HepG2 (cell line): ENCODE results near the gene EED. TPM values are rescaled to one million over a fixed set of nuclear protein-coding genes. Genes with fewer than 3 reads are reported as not detected.
A peak's percentile ranks its signal among the peaks of the same experiment; 100 is the strongest.

Experiments used
- ATAC-seq: fragments of 200-7000 bp; cut with Tn5 transposase; 3 replicates; pipeline ENCODE4 v1.9.1; 2020; ENCODE audit warnings: mild to moderate bottlenecking, moderate library complexity
- BruUV-seq: library from RNA; stranded (reverse); fragments of 400-500 nt; replicated peaks from 2 replicates; lab custom pipeline; 2021; lab: Mats Ljungman, UMichigan
- CTCF ChIA-PET: fragments of 300-600 bp; formaldehyde crosslinking; extraction: SDS; loops from one replicate; lab custom pipeline; 2021; ENCODE audit warnings: low total read pairs, inconsistent platforms, low intra/inter-chr PET ratio; lab: Yijun Ruan, JAX
- POLR2A ChIA-PET: fragments of 350-600 bp; sonication (Branson Sonifier 250); formaldehyde crosslinking; loops from one replicate; lab custom pipeline; 2020; ENCODE audit warnings: antibody characterized with exemption, inconsistent platforms; lab: Yijun Ruan, JAX
- DNase-seq: peaks from one replicate; pipeline ENCODE4 v3.0.0-alpha.2; 2015; ENCODE audit warnings: low spot score
- FAIRE-seq: peaks from 3 replicates; lab custom pipeline; 2011; peaks lifted over from hg19 to GRCh38; lab: Jason Lieb, UNC
- H2AFZ ChIP-seq: one replicate; pipeline ENCODE4 v1.6.1; 2011; ENCODE audit warnings: low read length, inconsistent platforms
- H3K27ac ChIP-seq: fragments of 300-600 bp; 3 replicates; pipeline ENCODE4 v1.8.0; 2011; ENCODE audit warnings: mixed run types, mild to moderate bottlenecking, mixed read lengths, low read length, inconsistent platforms; ENCODE audit not compliant: insufficient read depth; ENCODE audit errors: extremely low read length
- H3K27me3 ChIP-seq, 2 experiments: fragments of 200-600 bp in 1 of 2; 2 replicates in 1 of 2; 3 replicates in 1 of 2; pipeline versions ENCODE4 v1.6.0 to v1.8.0; 2011; ENCODE audit warnings: low read length in 2 of 2, mild to moderate bottlenecking in 2 of 2, moderate library complexity in 2 of 2, inconsistent platforms in 1 of 2; ENCODE audit not compliant: insufficient read depth in 2 of 2, control insufficient read depth in 1 of 2
- H3K36me3 ChIP-seq, 2 experiments: fragments of 200-600 bp in 1 of 2; replicated peaks in 1 of 2; 2 replicates in 1 of 2; 3 replicates in 1 of 2; pipeline versions ENCODE4 v1.5.1 to v1.8.0; 2011; ENCODE audit warnings: low read length in 2 of 2, inconsistent platforms in 1 of 2; ENCODE audit not compliant: insufficient read depth in 2 of 2, control insufficient read depth in 1 of 2
- H3K4me1 ChIP-seq: 2 replicates; pipeline ENCODE4 v1.5.1; 2012; ENCODE audit warnings: low read length, inconsistent platforms; ENCODE audit not compliant: insufficient read depth
- H3K4me2 ChIP-seq: 2 replicates; pipeline ENCODE4 v1.6.0; 2011; ENCODE audit warnings: low read depth, low read length, inconsistent platforms
- H3K4me3 ChIP-seq, 3 experiments: fragments of 200-600 bp in 1 of 3; sonication (generic), shearing (Covaris generic) in 1 of 3; replicated peaks in 1 of 3; 2 replicates each; pipeline ENCODE4 v1.5.1; 2011 to 2016; ENCODE audit warnings: low read length in 3 of 3, inconsistent platforms in 2 of 3, low read depth in 2 of 3, mild to moderate bottlenecking in 2 of 3, control low read depth in 1 of 3, mixed read lengths in 1 of 3; ENCODE audit not compliant: insufficient read depth in 1 of 3
- H3K79me2 ChIP-seq: one replicate; pipeline ENCODE4 v1.6.1; 2011; ENCODE audit warnings: low read length, inconsistent platforms; ENCODE audit not compliant: insufficient read depth
- H3K9ac ChIP-seq: 2 replicates; pipeline ENCODE4 v1.6.0; 2011; ENCODE audit warnings: mild to moderate bottlenecking, low read depth, low read length, inconsistent platforms; ENCODE audit not compliant: insufficient read depth
- H3K9me3 ChIP-seq: 2 replicates; pipeline ENCODE4 v1.5.1; 2012; ENCODE audit warnings: mild to moderate bottlenecking, low read length
- H4K20me1 ChIP-seq: 2 replicates; pipeline ENCODE4 v1.6.0; 2011; ENCODE audit warnings: inconsistent platforms, mild to moderate bottlenecking, low read length, moderate library complexity; ENCODE audit not compliant: insufficient read depth
- HNRNPK ChIP-seq: fragments of 200-400 bp; formaldehyde crosslinking; IDR thresholded peaks from 2 replicates; pipeline ENCODE4 v1.6.1; 2018; ENCODE audit warnings: low read length, low read depth, moderate library complexity, mild to moderate bottlenecking; ENCODE audit not compliant: poor library complexity, severe bottlenecking
- HOXA7 ChIP-seq: sonication (generic); formaldehyde crosslinking; IDR thresholded peaks from 2 replicates; pipeline ENCODE4 v1.8.1; 2022; ENCODE audit warnings: mild to moderate bottlenecking, missing genetic modification reagents, moderate library complexity
- JUND ChIP-seq: sonication (generic); formaldehyde crosslinking; IDR thresholded peaks from 2 replicates; pipeline ENCODE4 v1.8.0; 2022; ENCODE audit warnings: mild to moderate bottlenecking, missing genetic modification reagents
- MIER2 ChIP-seq: IDR thresholded peaks from 2 replicates; pipeline ENCODE4 v1.6.1; 2016; ENCODE audit warnings: missing biosample characterization, missing genetic modification reagents
- PRMT3 ChIP-seq: sonication (generic); formaldehyde crosslinking; IDR thresholded peaks from 2 replicates; pipeline ENCODE4 v1.8.1; 2022; ENCODE audit warnings: low read depth, mild to moderate bottlenecking, moderate library complexity, missing genetic modification reagents, borderline replicate concordance
- SMAD9 ChIP-seq: sonication (generic); formaldehyde crosslinking; IDR thresholded peaks from 2 replicates; pipeline ENCODE4 v1.5.1; 2020; ENCODE audit warnings: mild to moderate bottlenecking, missing genetic modification reagents
- TEAD2 ChIP-seq: sonication (generic); formaldehyde crosslinking; IDR thresholded peaks from 2 replicates; pipeline ENCODE4 v1.9.0; 2021; ENCODE audit warnings: missing genetic modification reagents
- ZNF124 ChIP-seq: sonication (generic); formaldehyde crosslinking; IDR thresholded peaks from 2 replicates; pipeline ENCODE4 v1.4.0; 2020; ENCODE audit warnings: missing genetic modification reagents
- ZNF430 ChIP-seq: sonication (generic); formaldehyde crosslinking; IDR thresholded peaks from 2 replicates; pipeline ENCODE4 v1.9.0; 2021; ENCODE audit warnings: mild to moderate bottlenecking, missing genetic modification reagents
- ZNF879 ChIP-seq: sonication (generic); formaldehyde crosslinking; IDR thresholded peaks from 2 replicates; pipeline ENCODE4 v1.8.1; 2023; ENCODE audit warnings: missing genetic modification reagents
- ZSCAN9 ChIP-seq: IDR thresholded peaks from 2 replicates; pipeline ENCODE4 v1.6.1; 2016; ENCODE audit warnings: borderline replicate concordance
- WGBS: methylation state at CpG from one replicate; pipeline ENCODE4 v1.1.6; 2017; ENCODE audit warnings: low lambda C conversion rate; 5-methylcytosine and 5-hydroxymethylcytosine counted together
- in situ Hi-C: cut with HindIII; loops from 2 replicates; pipeline ENCODE4 v1.10.0; 2017; ENCODE audit warnings: low pct_unique_long_range_greater_than_20kb; ENCODE audit not compliant: extremely low pct_ligation_motif_present
- intact Hi-C: fragments of 100-400 bp; cut with micrococcal nuclease; formaldehyde crosslinking; loops from one replicate; pipeline ENCODE4 v1.10.0; 2022; ENCODE audit not compliant: unreplicated experiment
- polyA plus RNA-seq, 8 experiments: library from polyadenylated mRNA; depleted of rRNA in 3 of 8; stranded (reverse) in 7 of 8; unstranded in 1 of 8; fragments of >200 nt; fragmentation: Illumina TruSeq in 4 of 8; extraction: Trizol in 4 of 8; gene quantifications; 2 replicates each; pipeline versions ENCODE4 v1.2.1 to v1.2.3, GENCODE V29; 2011 to 2016; ENCODE audit warnings: low read depth in 4 of 8, missing spikeins in 1 of 8, mixed read lengths in 1 of 8; ENCODE audit not compliant: insufficient read depth in 1 of 8
- total RNA-seq, 5 experiments: library from RNA; depleted of rRNA; stranded (reverse); fragments of >200 nt; fragmentation: Illumina TruSeq; extraction: Trizol; gene quantifications; 2 replicates each; pipeline ENCODE4 v1.2.3, GENCODE V29; 2016; ENCODE audit warnings: low read depth in 1 of 5
- TF ChIP-seq, protein P1 (sequence below): sonication (generic); formaldehyde crosslinking; IDR thresholded peaks from 2 replicates; pipeline ENCODE4 v1.8.0; 2022; ENCODE audit warnings: missing genetic modification reagents, low read depth, mild to moderate bottlenecking, borderline replicate concordance
- TF ChIP-seq, protein P2 (sequence below): sonication (generic); formaldehyde crosslinking; IDR thresholded peaks from 2 replicates; pipeline ENCODE4 v1.8.1; 2023; ENCODE audit warnings: missing genetic modification reagents, inconsistent platforms, borderline replicate concordance
- TF ChIP-seq, protein P3 (sequence below): sonication (generic); formaldehyde crosslinking; IDR thresholded peaks from 2 replicates; pipeline ENCODE4 v1.4.0; 2020; ENCODE audit warnings: missing genetic modification reagents, borderline replicate concordance
- TF ChIP-seq, protein P4 (sequence below): sonication (generic); formaldehyde crosslinking; IDR thresholded peaks from 2 replicates; pipeline ENCODE4 v1.8.0; 2022; ENCODE audit warnings: mild to moderate bottlenecking, missing genetic modification reagents, moderate library complexity

The EED gene
- total and polyA plus RNA-seq, 2 of the 13 experiments (the other 11 are each of a cell fraction or from before 2014, with no cell fraction given): 11.0 to 28.4 TPM

DNA sequence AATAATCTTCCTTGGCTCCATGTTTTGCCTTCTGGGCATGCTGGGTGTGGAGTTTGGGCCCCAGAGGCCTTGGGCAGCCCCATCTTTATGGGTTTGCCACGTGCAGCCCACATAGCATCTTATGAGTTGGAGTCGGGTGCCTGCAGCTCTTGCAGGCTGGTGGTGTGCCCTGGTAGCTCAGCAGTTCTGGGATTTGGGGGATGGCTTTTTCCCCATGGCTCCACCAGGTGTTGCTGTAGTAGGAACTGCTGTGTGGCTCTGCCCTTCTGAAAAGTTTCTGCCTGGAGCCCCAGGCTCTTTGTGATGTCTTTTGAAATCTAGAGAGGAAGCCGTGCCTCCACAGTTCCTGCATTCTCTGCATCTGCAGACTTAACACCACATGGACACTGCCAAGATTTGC is 16.8 kb downstream of the EED start:
- no peak for FAIRE-seq
- peaks cover 6 to 36% of the 10 kb centered on the region in 2 experiments for H3K36me3 ChIP-seq
- POLR2A ChIA-PET: interaction anchor here (1.5 kb wide), 1 partner anchor 16 kb away, joined by 3 read pairs; the partner anchor contains the start of gene EED

DNA sequence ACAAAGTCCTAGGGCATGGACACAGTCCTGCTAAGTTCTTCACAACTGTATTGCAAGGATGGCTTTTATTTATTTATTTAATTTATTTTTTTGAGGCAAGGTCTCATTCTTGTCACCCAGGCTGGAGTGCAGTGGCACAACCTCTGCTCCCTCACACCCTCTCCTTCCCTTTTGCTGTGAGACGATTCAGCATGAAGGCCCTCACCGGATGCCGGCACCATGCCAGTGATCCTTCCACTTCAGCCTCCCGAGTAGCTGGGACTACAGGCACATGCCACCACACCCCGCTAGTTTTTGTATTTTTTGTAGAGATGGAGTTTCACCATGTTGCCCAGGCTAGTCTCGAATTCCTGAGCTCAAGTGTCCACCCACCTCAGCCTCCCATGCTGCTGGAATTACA is 17.8 kb downstream of the EED start:
- Histone ChIP-seq H3K9ac (no peak overlapping the region), H3K9me3 (no peaks in the 10 kb centered on the region), H3K27me3 (no peaks in the 10 kb centered on the region; a peak in 1 of 5 replicates), H3K36me3 (peaks cover 3 to 28% of the 10 kb centered on the region in 2 experiments), H4K20me1 (no peaks in the 10 kb centered on the region), H3K27ac (no peak overlapping the region), H2AFZ (no peak overlapping the region), H3K4me1 (no peaks in the 10 kb centered on the region), H3K79me2 (no peaks in the 10 kb centered on the region), H3K4me3 (no peak overlapping the region), H3K4me2 (no peak overlapping the region)
- ChIA-PET CTCF (no interaction called here), POLR2A (interaction anchor here (1.5 kb wide), 1 partner anchor 17 kb away, joined by 3 read pairs; the partner anchor contains the start of gene EED)
- ATAC-seq (no peak), DNase-seq (no peak), FAIRE-seq (no peak)
- no TSS peak for BruUV-seq
- 92% methylated on average over 6 of the region's 6 CpGs for WGBS
- in situ Hi-C loops (loop anchor here (25.0 kb wide), 1 partner anchor 625 kb away; the partner anchor contains the start of genes DLG2, TMEM126A and TMEM126B), intact Hi-C loops (no loop called here)
- no peak for TF ChIP-seq MIER2 (CRISPR knock-in tag)
- TF ChIP-seq PRMT3 (CRISPR knock-in tag): no peak
- TF ChIP-seq, protein P1, sequence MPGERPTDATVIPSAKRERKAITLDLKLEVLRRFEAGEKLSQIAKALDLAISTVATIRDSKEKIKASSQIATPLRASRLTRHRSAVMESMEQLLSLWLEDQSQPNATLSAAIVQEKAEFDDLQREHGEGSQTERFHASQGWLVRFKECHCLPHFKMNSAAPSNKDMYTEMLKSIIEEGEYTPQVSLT (CRISPR knock-in tag): no peak
- TF ChIP-seq HNRNPK: no peak
- TF ChIP-seq, protein P2, sequence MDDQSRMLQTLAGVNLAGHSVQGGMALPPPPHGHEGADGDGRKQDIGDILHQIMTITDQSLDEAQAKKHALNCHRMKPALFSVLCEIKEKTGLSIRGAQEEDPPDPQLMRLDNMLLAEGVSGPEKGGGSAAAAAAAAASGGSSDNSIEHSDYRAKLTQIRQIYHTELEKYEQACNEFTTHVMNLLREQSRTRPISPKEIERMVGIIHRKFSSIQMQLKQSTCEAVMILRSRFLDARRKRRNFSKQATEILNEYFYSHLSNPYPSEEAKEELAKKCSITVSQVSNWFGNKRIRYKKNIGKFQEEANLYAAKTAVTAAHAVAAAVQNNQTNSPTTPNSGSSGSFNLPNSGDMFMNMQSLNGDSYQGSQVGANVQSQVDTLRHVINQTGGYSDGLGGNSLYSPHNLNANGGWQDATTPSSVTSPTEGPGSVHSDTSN: no peak
- no peak for TF ChIP-seq TEAD2 (CRISPR knock-in tag)
- TF ChIP-seq ZNF124 (CRISPR knock-in tag): no peak
- TF ChIP-seq, protein P3, sequence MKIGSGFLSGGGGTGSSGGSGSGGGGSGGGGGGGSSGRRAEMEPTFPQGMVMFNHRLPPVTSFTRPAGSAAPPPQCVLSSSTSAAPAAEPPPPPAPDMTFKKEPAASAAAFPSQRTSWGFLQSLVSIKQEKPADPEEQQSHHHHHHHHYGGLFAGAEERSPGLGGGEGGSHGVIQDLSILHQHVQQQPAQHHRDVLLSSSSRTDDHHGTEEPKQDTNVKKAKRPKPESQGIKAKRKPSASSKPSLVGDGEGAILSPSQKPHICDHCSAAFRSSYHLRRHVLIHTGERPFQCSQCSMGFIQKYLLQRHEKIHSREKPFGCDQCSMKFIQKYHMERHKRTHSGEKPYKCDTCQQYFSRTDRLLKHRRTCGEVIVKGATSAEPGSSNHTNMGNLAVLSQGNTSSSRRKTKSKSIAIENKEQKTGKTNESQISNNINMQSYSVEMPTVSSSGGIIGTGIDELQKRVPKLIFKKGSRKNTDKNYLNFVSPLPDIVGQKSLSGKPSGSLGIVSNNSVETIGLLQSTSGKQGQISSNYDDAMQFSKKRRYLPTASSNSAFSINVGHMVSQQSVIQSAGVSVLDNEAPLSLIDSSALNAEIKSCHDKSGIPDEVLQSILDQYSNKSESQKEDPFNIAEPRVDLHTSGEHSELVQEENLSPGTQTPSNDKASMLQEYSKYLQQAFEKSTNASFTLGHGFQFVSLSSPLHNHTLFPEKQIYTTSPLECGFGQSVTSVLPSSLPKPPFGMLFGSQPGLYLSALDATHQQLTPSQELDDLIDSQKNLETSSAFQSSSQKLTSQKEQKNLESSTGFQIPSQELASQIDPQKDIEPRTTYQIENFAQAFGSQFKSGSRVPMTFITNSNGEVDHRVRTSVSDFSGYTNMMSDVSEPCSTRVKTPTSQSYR (CRISPR knock-in tag): no peak

More for the DNA sequence above, 16.8 kb downstream of the EED start:
- intact Hi-C loops: no loop called here
- Histone ChIP-seq H3K4me2 (no peak overlapping the region), H3K27ac (no peak overlapping the region), H3K27me3 (no peaks in the 10 kb centered on the region; a peak in 1 of 5 replicates), H3K9me3 (no peaks in the 10 kb centered on the region), H3K4me3 (no peak overlapping the region), H2AFZ (no peak overlapping the region), H3K4me1 (no peaks in the 10 kb centered on the region), H3K79me2 (no peaks in the 10 kb centered on the region), H4K20me1 (no peaks in the 10 kb centered on the region), H3K9ac (no peak overlapping the region)
- 93% methylated on average over 3 of the region's 3 CpGs for WGBS
- no TSS peak for BruUV-seq
- ATAC-seq: peak; percentile 69
- DNase-seq: no peak
- in situ Hi-C loops: loop anchor here (25.0 kb wide), 1 partner anchor 624 kb away; the partner anchor contains the start of genes DLG2, TMEM126A and TMEM126B
- CTCF ChIA-PET: no interaction called here
- TF ChIP-seq HOXA7 (CRISPR knock-in tag) (no peak), JUND (CRISPR knock-in tag) (no peak), SMAD9 (CRISPR knock-in tag) (no peak), ZSCAN9 (CRISPR knock-in tag) (no peak), ZNF430 (CRISPR knock-in tag) (no peak), ZNF879 (CRISPR knock-in tag) (no peak)
- TF ChIP-seq, protein P4, sequence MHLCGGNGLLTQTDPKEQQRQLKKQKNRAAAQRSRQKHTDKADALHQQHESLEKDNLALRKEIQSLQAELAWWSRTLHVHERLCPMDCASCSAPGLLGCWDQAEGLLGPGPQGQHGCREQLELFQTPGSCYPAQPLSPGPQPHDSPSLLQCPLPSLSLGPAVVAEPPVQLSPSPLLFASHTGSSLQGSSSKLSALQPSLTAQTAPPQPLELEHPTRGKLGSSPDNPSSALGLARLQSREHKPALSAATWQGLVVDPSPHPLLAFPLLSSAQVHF: no peak
